GM19452 (cell line): ENCODE measurements around the gene TRIM10.
A peak's percentile ranks its signal among the peaks of the same experiment; 100 is the strongest.

Source experiments
- ATAC-seq: cut with Tn5 transposase; IDR thresholded peaks from one replicate; pipeline ENCODE4 v1.9.1; 2021; ENCODE audit not compliant: unreplicated experiment

The TRIM10 gene, protein sequence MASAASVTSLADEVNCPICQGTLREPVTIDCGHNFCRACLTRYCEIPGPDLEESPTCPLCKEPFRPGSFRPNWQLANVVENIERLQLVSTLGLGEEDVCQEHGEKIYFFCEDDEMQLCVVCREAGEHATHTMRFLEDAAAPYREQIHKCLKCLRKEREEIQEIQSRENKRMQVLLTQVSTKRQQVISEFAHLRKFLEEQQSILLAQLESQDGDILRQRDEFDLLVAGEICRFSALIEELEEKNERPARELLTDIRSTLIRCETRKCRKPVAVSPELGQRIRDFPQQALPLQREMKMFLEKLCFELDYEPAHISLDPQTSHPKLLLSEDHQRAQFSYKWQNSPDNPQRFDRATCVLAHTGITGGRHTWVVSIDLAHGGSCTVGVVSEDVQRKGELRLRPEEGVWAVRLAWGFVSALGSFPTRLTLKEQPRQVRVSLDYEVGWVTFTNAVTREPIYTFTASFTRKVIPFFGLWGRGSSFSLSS

DNA sequence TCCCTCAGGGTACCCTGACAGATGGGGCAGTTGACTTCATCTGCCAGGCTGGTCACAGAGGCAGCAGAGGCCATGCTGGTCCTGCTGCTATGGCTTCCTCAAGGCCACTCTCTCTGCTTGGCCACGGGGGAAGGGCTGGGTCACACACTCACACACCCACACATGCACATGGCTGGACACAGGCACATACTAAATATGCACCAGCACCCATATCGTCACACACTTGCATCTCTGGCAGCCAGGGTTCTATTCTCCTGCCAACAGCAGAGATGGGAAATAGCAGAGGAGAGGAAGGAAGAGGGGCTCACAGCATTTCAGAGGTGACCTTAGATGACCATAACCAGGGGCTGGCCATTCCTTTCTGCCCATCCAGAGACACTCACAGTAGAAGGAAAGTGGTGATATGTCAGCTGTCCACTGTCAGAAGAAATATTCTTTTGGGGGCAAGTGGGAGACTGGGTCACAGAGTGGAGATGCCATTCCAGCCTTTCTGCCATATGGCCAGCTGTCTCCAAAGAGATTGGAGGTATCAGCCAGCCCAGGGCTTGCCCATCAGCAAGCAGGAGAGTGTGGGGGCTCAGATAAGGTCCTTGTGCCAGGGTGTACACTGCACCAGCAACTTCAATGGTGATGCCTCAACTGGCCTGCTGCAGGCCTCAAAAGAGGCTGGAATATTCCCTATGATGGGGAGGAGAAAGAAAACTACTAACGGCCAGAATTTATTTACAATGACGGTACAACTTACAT, at the start of gene TRIM10:
Gene TRIM10 (minus strand): TSS at position 427 of the 747 bp plus-strand sequence. CDS start 353 bp downstream, at position 74.
- ATAC-seq, result no peak

DNA sequence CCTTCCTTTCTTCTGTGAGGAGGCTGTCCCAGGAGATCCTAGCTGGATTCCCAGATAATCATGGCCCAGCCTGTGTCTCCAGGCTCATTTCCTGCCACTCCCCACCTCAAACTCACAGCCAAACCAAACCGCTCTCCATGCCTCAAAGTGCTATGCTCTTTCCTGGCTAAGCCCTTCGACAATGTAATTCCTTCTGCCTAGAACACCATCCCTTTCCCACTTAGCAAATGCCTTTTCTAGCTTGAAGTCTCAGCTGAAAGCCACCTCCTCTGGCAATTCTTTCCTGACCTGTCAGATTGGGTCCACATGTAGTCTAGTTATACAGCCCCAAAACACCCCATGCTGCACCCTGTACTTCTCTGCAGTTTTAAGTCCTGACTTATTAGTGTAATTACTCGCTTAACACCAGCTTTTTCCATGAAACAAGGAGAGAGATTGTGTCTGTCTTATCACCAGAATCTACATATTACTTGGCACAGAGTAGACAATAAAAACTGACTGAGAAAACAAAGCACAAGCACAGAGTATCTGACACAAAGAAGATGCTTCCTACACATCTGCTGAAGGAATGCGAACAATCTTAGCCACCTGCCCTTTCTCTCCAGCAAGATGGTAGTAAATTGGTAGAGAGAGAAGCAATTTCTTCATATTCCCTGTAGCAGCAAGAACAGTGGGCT, 46.7 kb upstream of the TRIM10 start:
- no peak for ATAC-seq

DNA sequence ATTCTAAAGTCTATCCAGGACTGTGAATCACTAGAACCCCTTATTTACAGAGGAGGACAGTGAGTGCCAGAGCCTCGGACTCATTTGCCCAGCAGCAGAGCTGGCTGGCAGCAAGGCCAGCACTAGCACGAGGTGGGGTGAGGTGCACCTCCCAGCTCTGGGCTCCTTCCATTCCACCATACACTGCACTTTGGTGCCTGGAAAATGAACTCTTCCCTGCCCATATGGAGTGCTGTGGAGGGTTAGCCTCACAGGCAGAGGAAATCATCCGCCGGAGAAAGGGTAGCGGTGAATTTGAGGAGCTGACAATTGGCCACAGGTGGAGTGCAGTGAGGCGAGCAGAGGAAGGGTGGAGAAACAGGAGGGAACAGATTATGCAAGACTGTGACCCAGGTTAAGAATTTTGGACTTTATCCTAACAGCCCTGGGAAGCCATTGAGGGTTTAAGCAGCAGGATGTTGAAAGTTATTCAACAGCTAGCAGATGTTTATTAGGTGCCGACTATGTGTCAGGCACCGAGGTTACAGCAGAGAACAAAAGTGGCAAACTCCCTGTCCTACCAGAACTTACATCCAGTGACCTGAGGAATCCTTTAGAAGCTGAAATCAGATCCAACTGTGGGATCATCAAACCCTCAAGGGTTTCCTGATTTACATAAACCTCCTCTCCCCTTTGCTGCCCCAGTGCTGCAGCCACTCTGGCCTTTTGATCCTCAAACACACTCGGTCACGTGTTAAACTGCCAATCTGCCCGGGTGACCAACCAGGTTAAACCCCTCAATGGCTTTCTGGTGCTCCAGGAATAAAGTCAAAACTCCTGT, 46.0 kb upstream of the TRIM10 start:
- ATAC-seq, result no peak

- ATAC-seq, result no peak
These were observed 45.1 kb upstream of the TRIM10 start for GRCh38 chr6:30206152-30206551.

GRCh38 chr6:30204116-30204515, 43.1 kb upstream of the TRIM10 start:
- ATAC-seq, result no peak

DNA sequence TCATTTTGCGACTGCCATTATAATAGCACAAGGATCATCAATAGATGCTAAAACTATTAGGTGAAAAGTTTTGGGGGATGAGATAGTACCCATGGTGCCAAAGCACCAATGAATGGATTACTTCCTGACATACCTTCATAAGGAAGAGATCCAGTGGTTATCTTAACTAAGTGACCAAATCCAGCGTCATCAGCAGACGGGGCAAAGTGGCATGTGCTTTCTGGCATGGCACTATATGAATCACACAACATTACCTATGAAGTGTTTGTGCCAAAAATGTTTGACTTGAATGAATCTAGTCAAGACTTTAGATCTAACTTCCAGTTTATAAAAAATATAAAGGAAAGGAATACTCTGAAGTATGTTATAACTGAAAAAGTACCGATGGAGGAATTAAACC, 41.4 kb upstream of the TRIM10 start:
- no peak for ATAC-seq

DNA sequence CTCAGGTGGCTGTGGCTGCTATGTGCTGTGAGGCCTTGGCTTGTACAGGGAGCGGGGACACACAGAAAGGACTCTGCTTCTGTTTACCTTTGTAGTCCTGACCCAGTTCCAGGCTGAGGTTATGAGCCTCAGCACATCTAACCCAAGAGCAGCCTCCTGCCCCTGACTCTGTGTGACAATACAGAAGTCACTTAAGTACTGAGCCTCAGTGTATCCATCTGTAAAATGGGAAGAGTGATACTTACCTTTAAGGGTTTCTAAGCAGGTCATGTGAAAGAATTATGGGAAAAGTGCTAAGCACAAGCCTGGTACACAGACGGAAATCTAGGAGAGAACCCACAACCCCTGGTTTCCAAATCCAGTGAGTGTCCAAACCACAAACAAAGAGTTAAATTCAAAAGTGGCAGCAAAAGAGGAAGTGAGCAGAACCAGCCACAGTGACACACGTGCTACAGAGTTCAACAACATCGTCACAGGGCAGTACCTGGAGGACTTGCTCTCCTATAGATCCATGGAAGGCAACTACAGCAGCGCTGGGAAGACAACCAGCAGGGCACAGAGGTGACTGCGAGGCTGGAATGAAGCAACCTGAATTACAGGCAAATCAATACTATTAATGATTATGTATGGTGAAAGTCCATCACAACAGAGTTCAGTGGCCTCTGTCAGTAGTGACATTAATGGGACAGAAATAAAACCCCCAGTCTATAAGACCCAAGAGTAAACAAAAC, 39.7 kb upstream of the TRIM10 start:
- ATAC-seq, result peak; percentile 72

- no peak for ATAC-seq
These were observed 37.4 kb upstream of the TRIM10 start for GRCh38 chr6:30198166-30199084.

DNA sequence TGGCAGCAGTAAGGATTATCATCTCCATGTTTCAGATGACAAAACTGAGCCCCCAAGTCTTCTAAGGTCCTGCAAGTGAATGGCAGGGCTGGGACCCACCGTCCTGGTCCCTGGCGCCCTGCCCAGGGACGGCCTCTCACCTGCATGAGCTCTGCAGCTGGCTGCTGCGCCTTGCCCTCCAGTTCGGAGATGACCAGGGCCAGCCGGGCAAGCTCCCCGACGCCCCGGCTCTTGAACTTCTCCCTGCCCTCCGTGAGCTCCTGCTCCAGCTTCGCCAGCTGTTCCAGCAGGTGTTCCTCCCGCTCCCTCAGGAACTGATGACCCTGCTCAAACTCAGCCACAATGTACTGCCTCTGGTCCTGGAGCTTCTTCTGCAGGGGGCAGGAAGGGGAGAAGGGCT, 35.4 kb upstream of the TRIM10 start:
- no peak for ATAC-seq

DNA sequence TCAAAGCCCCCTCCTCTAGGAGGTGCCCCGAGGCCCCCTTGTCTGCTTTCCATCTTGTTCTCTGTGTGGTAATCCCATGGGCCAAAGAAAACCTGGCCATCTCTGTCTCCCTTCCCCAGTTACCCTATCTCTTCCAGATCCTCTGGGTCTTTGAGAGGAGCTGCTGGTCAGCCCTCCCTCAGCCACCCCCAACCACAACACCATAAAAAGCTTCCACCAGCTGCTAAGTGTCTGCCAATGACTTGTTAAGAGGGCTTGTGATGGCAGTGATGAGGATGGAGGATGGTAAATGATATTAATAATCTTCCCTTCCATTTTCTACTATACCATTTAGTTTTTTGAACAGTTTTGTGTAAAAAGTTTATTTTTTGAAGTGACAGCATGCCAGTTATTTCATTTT, 34.9 kb upstream of the TRIM10 start:
- no peak for ATAC-seq

DNA sequence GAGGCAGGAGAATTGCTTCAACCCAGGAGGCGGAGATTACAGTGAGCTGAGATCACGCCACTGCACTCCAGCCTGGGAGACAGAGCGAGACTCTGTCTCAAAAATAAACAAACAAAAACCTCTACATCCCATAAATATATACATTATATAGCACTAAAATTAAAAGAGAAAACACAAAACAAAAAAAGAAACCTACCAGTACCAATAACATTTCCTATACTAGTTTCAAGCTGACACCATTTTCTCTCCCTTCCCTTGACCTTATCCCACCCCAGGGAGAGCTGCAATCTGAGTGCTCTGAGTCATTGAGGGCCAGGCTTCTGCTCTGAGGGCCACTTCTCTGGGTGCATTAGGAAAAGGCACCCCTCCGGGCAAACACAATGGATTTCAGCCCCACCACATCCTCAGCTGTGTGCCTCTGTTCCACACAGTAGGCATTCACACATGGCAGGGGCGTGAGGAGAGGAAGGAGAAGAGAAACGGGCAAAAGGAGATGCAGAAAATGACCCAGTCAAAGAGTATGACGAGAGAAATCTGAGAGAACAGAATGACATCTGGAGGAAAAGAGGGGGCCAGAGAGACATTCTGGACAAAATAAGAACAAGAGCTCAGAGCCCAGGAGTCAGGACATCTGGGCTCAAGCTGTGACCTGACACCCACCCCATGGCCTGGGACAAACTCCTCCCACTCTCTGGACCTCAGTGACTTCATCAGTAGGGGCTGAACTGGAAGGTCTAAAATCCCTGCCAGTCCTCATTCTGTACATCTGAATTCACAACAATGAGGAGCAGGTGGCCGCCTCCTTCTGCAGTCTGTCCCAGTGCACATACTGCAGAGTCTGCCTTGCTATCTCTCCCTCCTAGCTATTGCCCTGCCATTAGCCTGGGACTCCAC, 34.0 kb upstream of the TRIM10 start:
- ATAC-seq, result no peak

- ATAC-seq, result no peak
These were observed 31.1 kb upstream of the TRIM10 start for GRCh38 chr6:30192076-30192475.

GRCh38 chr6:30188541-30188940, 27.5 kb upstream of the TRIM10 start:
- ATAC-seq, result no peak

GRCh38 chr6:30185846-30186484, 25.0 kb upstream of the TRIM10 start:
- no peak for ATAC-seq

DNA sequence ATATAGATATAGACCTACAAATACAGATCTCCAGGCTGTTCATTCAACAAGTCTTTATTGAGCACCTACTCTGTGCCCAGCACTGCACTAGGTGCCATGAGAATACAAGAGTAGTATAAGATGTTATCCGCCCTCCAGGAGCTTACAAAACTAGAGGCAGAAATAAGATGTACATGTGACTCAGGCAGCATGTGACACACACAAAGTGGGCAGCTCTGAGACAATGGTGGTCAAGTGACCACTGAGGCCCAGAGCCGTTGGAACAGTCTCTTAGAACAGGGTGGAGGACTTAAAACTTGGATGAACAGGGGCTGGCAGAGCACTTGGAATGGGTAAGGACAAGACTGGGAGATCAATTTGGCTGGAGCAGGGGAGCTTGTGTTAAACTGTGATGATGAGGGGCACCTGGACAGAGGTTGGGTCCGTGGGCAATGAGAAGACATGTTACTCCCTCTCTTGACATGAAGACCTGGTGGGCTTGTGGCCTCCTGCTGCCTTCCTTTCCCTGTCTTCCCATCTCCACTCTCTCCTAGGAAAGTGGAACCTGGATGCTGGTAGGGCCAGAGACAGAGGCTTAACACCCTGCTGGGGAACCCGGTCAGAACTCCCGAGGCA, 23.5 kb upstream of the TRIM10 start:
- ATAC-seq, result no peak

- no peak for ATAC-seq
These were observed 19.1 kb upstream of the TRIM10 start for GRCh38 chr6:30180145-30180544.

DNA sequence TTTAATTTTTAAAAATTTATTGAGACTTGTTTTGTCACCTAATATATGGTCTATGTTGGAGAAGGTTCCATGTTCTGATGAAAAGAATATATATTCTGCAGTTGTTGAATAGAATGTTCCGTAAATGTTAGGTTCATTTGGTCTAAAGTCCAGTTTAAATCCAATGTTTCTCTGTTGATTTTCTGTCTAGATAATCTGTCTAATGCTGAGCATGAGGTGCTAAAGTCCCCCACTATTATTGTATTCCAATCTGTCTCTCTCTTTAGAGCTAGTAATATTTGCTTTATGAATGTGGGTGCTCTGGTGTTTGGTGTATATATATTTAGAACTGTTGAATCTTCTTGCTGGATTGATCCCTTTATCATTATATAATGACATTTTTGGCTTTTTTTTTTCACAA, 17.8 kb upstream of the TRIM10 start:
- no peak for ATAC-seq
